AG09309 (cell line): ENCODE results near the gene GIMAP8.
"Not testable (repeated sequence)": the region's sequence is repeated elsewhere in the genome, so short reads cannot be mapped to it uniquely, and the experiment has no call there.

Experiments used
- DNase-seq: peaks from one replicate; pipeline ENCODE4 v3.0.0-alpha.2; 2010; ENCODE audit warnings: low read depth
- H3K4me3 ChIP-seq: 2 replicates; pipeline ENCODE4 v1.5.1; 2011; ENCODE audit warnings: mild to moderate bottlenecking, low read depth, low read length, moderate library complexity; ENCODE audit not compliant: control insufficient read depth
- CTCF ChIP-seq: IDR thresholded peaks from 2 replicates; pipeline ENCODE4 v1.5.1; 2011; ENCODE audit warnings: mild to moderate bottlenecking, low read depth, low read length, inconsistent platforms; ENCODE audit not compliant: insufficient read depth, control insufficient read depth; ENCODE audit errors: missing control alignments

The GIMAP8 gene

GRCh38 chr7:150489782-150490181 is 39.4 kb downstream of the GIMAP8 start:
- no peak for DNase-seq
- H3K4me3 ChIP-seq: no peak overlapping the region
- TF ChIP-seq CTCF: no peak

- H3K4me3 ChIP-seq, DNase-seq: not testable (repeated sequence)
Observed at GRCh38 chr7:150493442-150493841, 43.0 kb downstream of the GIMAP8 start.

GRCh38 chr7:150502519-150502918 is 52.1 kb downstream of the GIMAP8 start:
- H3K4me3 ChIP-seq: no peak overlapping the region
- DNase-seq: no peak
- no peak for TF ChIP-seq CTCF

GRCh38 chr7:150503155-150503554 is 52.7 kb downstream of the GIMAP8 start:
- no peak for DNase-seq
- TF ChIP-seq CTCF: no peak
- H3K4me3 ChIP-seq: no peak overlapping the region

GRCh38 chr7:150503581-150503980 is 53.2 kb downstream of the GIMAP8 start:
- no peak for TF ChIP-seq CTCF
- no peak for DNase-seq
- H3K4me3 ChIP-seq: no peak overlapping the region

GRCh38 chr7:150507947-150508602 is 57.6 kb downstream of the GIMAP8 start:
- no peak overlapping the region for H3K4me3 ChIP-seq
- no peak for TF ChIP-seq CTCF

GRCh38 chr7:150511048-150511447 is 60.6 kb downstream of the GIMAP8 start:
- no peak for TF ChIP-seq CTCF
- H3K4me3 ChIP-seq: no peak overlapping the region
- DNase-seq: no peak

More at GRCh38 chr7:150507947-150508602, 57.6 kb downstream of the GIMAP8 start:
- no peak for DNase-seq
